ENCODE measurements around the gene SPOCK2.

DNA sequence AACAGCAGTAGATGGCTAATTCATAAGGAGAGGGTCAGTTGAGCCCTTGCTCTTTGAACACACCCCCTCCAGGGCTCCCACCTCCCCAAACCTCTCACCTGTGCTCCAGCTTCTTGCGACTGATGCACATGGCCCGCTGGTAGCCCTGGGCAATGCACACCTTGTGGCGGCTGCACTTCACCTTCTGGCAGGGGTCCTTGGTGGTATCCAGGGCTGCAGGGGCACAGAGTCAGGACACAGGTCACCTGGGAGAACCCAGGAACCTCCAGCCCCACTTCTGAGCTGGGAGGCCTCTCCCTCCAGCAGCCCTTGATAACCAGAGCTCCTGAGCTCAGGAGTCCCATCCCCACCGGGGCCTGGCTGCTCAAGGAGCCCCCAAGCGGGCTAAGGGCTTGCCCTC is 16.3 kb downstream of the SPOCK2 start:
- TF ChIP-seq CTCF (conservative IDR thresholded peaks at IDR 0.05 in 1 of 2, IDR thresholded peaks at IDR 0.05 in 1 of 2; ENCODE audit: low read depth in 1 of 2, low read length in 2 of 2) (no peak), EZH2 (IDR thresholded peaks at IDR 0.05; ENCODE audit: low read length, missing control alignments) (no peak)

Measured in fibroblast of lung (primary cell).